Measurements from ENCODE around the gene RNH1.

The RNH1 gene

GRCh38 chr11:501683-502287 is 5.3 kb downstream of the RNH1 start:
- no peak for DNase-seq (ENCODE audit: extremely low read depth, low read depth)
- no peak overlapping the region for H3K4me3 ChIP-seq (replicated peaks; ENCODE audit: low read depth, low read length)
- TF ChIP-seq CTCF (IDR thresholded peaks at IDR 0.05; ENCODE audit: low read depth, low read length, missing control alignments): no peak

- no peak for DNase-seq (ENCODE audit: extremely low read depth, low read depth)
- H3K4me3 ChIP-seq (replicated peaks; ENCODE audit: low read depth, low read length): no peak overlapping the region
- no peak for TF ChIP-seq CTCF (IDR thresholded peaks at IDR 0.05; ENCODE audit: low read depth, low read length, missing control alignments)
Measured at GRCh38 chr11:501001-501682, 5.9 kb downstream of the RNH1 start.

GRCh38 chr11:499201-500076 is 7.6 kb downstream of the RNH1 start:
- TF ChIP-seq CTCF (IDR thresholded peaks at IDR 0.05; ENCODE audit: low read depth, low read length, missing control alignments): no peak
- H3K4me3 ChIP-seq (replicated peaks; ENCODE audit: low read depth, low read length): no peak overlapping the region
- no peak for DNase-seq (ENCODE audit: extremely low read depth, low read depth)

- H3K4me3 ChIP-seq (replicated peaks; ENCODE audit: low read depth, low read length): no peak overlapping the region
- no peak for DNase-seq (ENCODE audit: extremely low read depth, low read depth)
- TF ChIP-seq CTCF (IDR thresholded peaks at IDR 0.05; ENCODE audit: low read depth, low read length, missing control alignments): no peak
Measured at GRCh38 chr11:498297-499181, 8.5 kb downstream of the RNH1 start.

- TF ChIP-seq CTCF (IDR thresholded peaks at IDR 0.05; ENCODE audit: low read depth, low read length, missing control alignments): no peak
- H3K4me3 ChIP-seq (replicated peaks; ENCODE audit: low read depth, low read length): no peak overlapping the region
- DNase-seq (ENCODE audit: extremely low read depth, low read depth): no peak
Measured at GRCh38 chr11:497565-498296, 9.3 kb downstream of the RNH1 start.
